Amniotic stem cell (primary cell): ENCODE results near the gene DDX3X.
A peak's percentile ranks its signal among the peaks of the same experiment; 100 is the strongest.
"Not testable (repeated sequence)": the region's sequence is repeated elsewhere in the genome, so short reads cannot be mapped to it uniquely, and the experiment has no call there.

Experiments
- DNase-seq: peaks from one replicate; lab custom pipeline; 2025; lab: John Stamatoyannopoulos, UW

Gene DDX3X

GRCh38 chrX:41373989-41374606 is 40.1 kb downstream of the DDX3X start:
- DNase-seq: no peak

GRCh38 chrX:41377624-41378023 is 43.7 kb downstream of the DDX3X start:
- no peak for DNase-seq

GRCh38 chrX:41381685-41382084 is 47.7 kb downstream of the DDX3X start:
- peak; percentile 3 for DNase-seq

- DNase-seq: no peak
Observed at GRCh38 chrX:41382714-41383645, 49.0 kb downstream of the DDX3X start.

GRCh38 chrX:41384051-41384705 is 50.2 kb downstream of the DDX3X start:
- DNase-seq: no peak

- DNase-seq: no peak
Observed at GRCh38 chrX:41386222-41386990, 52.4 kb downstream of the DDX3X start.

GRCh38 chrX:41388543-41388942 is 54.6 kb downstream of the DDX3X start:
- no peak for DNase-seq

GRCh38 chrX:41389311-41389888 is 55.4 kb downstream of the DDX3X start:
- no peak for DNase-seq

- not testable (repeated sequence) for DNase-seq
Observed at GRCh38 chrX:41390576-41390975, 56.6 kb downstream of the DDX3X start.

- DNase-seq: no peak
Observed at GRCh38 chrX:41391606-41392005, 57.6 kb downstream of the DDX3X start.

- DNase-seq: no peak
Observed at GRCh38 chrX:41394293-41394692, 60.3 kb downstream of the DDX3X start.

- no peak for DNase-seq
Observed at GRCh38 chrX:41397219-41397618, 63.3 kb downstream of the DDX3X start.

GRCh38 chrX:41397768-41398167 is 63.8 kb downstream of the DDX3X start:
- no peak for DNase-seq

GRCh38 chrX:41402556-41402955 is 68.6 kb downstream of the DDX3X start:
- DNase-seq: not testable (repeated sequence)

- no peak for DNase-seq
Observed at GRCh38 chrX:41405551-41405950, 71.6 kb downstream of the DDX3X start.

- DNase-seq: no peak
Observed at GRCh38 chrX:41406201-41406600, 72.2 kb downstream of the DDX3X start.

- no peak for DNase-seq
Observed at GRCh38 chrX:41407816-41408215, 73.9 kb downstream of the DDX3X start.

GRCh38 chrX:41408576-41408975 is 74.6 kb downstream of the DDX3X start:
- no peak for DNase-seq

GRCh38 chrX:41409006-41409405 is 75.0 kb downstream of the DDX3X start:
- DNase-seq: no peak

- not testable (repeated sequence) for DNase-seq
Observed at GRCh38 chrX:41411222-41411621, 77.3 kb downstream of the DDX3X start.

- no peak for DNase-seq
Observed at GRCh38 chrX:41412261-41413081, 78.5 kb downstream of the DDX3X start.
